GM12878 (cell line): ENCODE measurements around the gene BCR. TPM values are rescaled to one million over a fixed set of nuclear protein-coding genes. Genes with fewer than 3 reads are reported as not detected.

Experiments
- ATAC-seq: fragments of 200-7000 bp; cut with Tn5 transposase; 3 replicates; pipeline ENCODE4 v1.9.1; 2020; ENCODE audit warnings: mild to moderate bottlenecking, moderate library complexity
- BruUV-seq: library from RNA; stranded (reverse); fragments of 400-500 nt; replicated peaks from 2 replicates; lab custom pipeline; 2021; lab: Mats Ljungman, UMichigan
- CTCF ChIA-PET: fragments of 300-600 bp; sonication (Branson Sonifier 250); formaldehyde crosslinking; extraction: SDS; loops from one replicate; lab custom pipeline; 2021; ENCODE audit warnings: inconsistent platforms; lab: Yijun Ruan, JAX
- POLR2A ChIA-PET: fragments of 350-600 bp; formaldehyde crosslinking; extraction: SDS; loops from one replicate; lab custom pipeline; 2021; ENCODE audit warnings: inconsistent platforms; lab: Charles Lee
- RAD21 ChIA-PET: fragments of 300-600 bp; sonication (Branson Sonifier 250); formaldehyde crosslinking; loops from one replicate; lab custom pipeline; 2023; ENCODE audit warnings: antibody characterized with exemption; ENCODE audit not compliant: unreplicated experiment; lab: Charles Lee
- SMC1A ChIA-PET: fragments of 300-600 bp; sonication (Branson Sonifier 250); formaldehyde crosslinking; loops from one replicate; lab custom pipeline; 2023; ENCODE audit not compliant: unreplicated experiment, uncharacterized antibody; lab: Charles Lee
- DNase-seq: peaks from one replicate; pipeline ENCODE4 v3.0.0-alpha.2; 2011; ENCODE audit warnings: low read depth, low spot score
- FAIRE-seq: peaks from 3 replicates; lab custom pipeline; 2011; peaks lifted over from hg19 to GRCh38; lab: Jason Lieb, UNC
- H2AFZ ChIP-seq: 2 replicates; pipeline ENCODE4 v1.6.0; 2011; ENCODE audit warnings: low read depth, low read length, control low read depth; ENCODE audit not compliant: control insufficient read depth
- H3K27ac ChIP-seq: 2 replicates; pipeline ENCODE4 v1.5.1; 2011; ENCODE audit warnings: control low read depth; ENCODE audit not compliant: control insufficient read depth, insufficient read depth
- H3K27me3 ChIP-seq, 2 experiments: replicated peaks in 1 of 2; 2 replicates each; pipeline versions ENCODE4 v1.6.0 to v1.6.1; 2011; ENCODE audit warnings: low read length in 1 of 2; ENCODE audit not compliant: control insufficient read depth in 2 of 2, insufficient read depth in 2 of 2
- H3K36me3 ChIP-seq, 2 experiments: 2 replicates each; pipeline ENCODE4 v1.5.1; 2011; ENCODE audit warnings: low read length in 1 of 2; ENCODE audit not compliant: control insufficient read depth in 2 of 2, insufficient read depth in 2 of 2
- H3K4me1 ChIP-seq: 2 replicates; pipeline ENCODE4 v1.6.1; 2011; ENCODE audit warnings: mild to moderate bottlenecking, low read length, moderate library complexity, mixed read lengths; ENCODE audit not compliant: control insufficient read depth, insufficient read depth
- H3K4me2 ChIP-seq: 2 replicates; pipeline ENCODE4 v1.6.0; 2011; ENCODE audit warnings: control low read depth; ENCODE audit not compliant: control insufficient read depth, insufficient read depth
- H3K4me3 ChIP-seq: fragments of 200-600 bp; sonication (generic); 2 replicates; pipeline ENCODE4 v1.5.1; 2016
- H3K79me2 ChIP-seq: 2 replicates; pipeline ENCODE4 v1.6.0; 2011; ENCODE audit warnings: low read length; ENCODE audit not compliant: control insufficient read depth, insufficient read depth
- H3K9ac ChIP-seq: 2 replicates; pipeline ENCODE4 v1.8.0; 2011; ENCODE audit warnings: low read length, control low read depth, mixed read lengths; ENCODE audit not compliant: control insufficient read depth, insufficient read depth
- H3K9me3 ChIP-seq: replicated peaks from 3 replicates; pipeline ENCODE4 v1.5.1; 2011; ENCODE audit warnings: mild to moderate bottlenecking, low read length; ENCODE audit not compliant: control insufficient read depth, insufficient read depth
- H4K20me1 ChIP-seq: 2 replicates; pipeline ENCODE4 v1.6.0; 2011; ENCODE audit not compliant: control insufficient read depth, insufficient read depth
- CBFB ChIP-seq: IDR thresholded peaks from 2 replicates; pipeline ENCODE4 v1.6.1; 2016; ENCODE audit warnings: antibody characterized with exemption, low read depth
- E2F8 ChIP-seq: fragments of 450-650 bp; IDR thresholded peaks from 2 replicates; pipeline ENCODE4 v1.6.1; 2018; ENCODE audit warnings: mild to moderate bottlenecking, low read depth, moderate library complexity; ENCODE audit not compliant: partially characterized antibody
- EED ChIP-seq: sonication (generic); IDR thresholded peaks from 2 replicates; pipeline ENCODE4 v1.6.1; 2016; ENCODE audit warnings: antibody characterized with exemption, low read depth
- EZH2 ChIP-seq: IDR thresholded peaks from 2 replicates; pipeline ENCODE4 v1.6.1; 2012; ENCODE audit warnings: low read depth, mild to moderate bottlenecking, control low read depth, inconsistent platforms, low read length, borderline replicate concordance; ENCODE audit not compliant: control insufficient read depth
- GABPA ChIP-seq: IDR thresholded peaks from 2 replicates; pipeline ENCODE4 v1.6.1; 2014; ENCODE audit warnings: antibody characterized with exemption, low read depth, mild to moderate bottlenecking, inconsistent platforms
- IKZF1 ChIP-seq: fragments of 450-650 bp; conservative IDR thresholded peaks from 2 replicates; pipeline ENCODE4 v1.6.1; 2017; ENCODE audit warnings: antibody characterized with exemption, mild to moderate bottlenecking
- MAX ChIP-seq: IDR thresholded peaks from 2 replicates; pipeline ENCODE4 v1.6.1; 2012; ENCODE audit warnings: low read depth, low read length, improper control_type of control experiment
- MYC ChIP-seq: IDR thresholded peaks from 2 replicates; pipeline ENCODE4 v1.6.1; 2011; ENCODE audit warnings: mild to moderate bottlenecking, low read length, moderate library complexity, inconsistent platforms; ENCODE audit not compliant: insufficient read depth, insufficient replicate concordance, insufficient read length, severe bottlenecking
- NKRF ChIP-seq: fragments of 450-650 bp; conservative IDR thresholded peaks from 2 replicates; pipeline ENCODE4 v1.6.1; 2017; ENCODE audit warnings: mild to moderate bottlenecking, moderate library complexity
- NR2C2 ChIP-seq: IDR thresholded peaks from 2 replicates; pipeline ENCODE4 v1.6.1; 2011; ENCODE audit warnings: borderline replicate concordance, low read depth; ENCODE audit not compliant: control insufficient read depth, insufficient read length
- POU2F2 ChIP-seq: IDR thresholded peaks from 3 replicates; pipeline ENCODE4 v1.6.1; 2011; ENCODE audit warnings: low read depth, mild to moderate bottlenecking, low read length, borderline replicate concordance
- TBL1XR1 ChIP-seq: IDR thresholded peaks from 2 replicates; pipeline ENCODE4 v1.6.1; 2012; ENCODE audit warnings: low read depth, low read length, improper control_type of control experiment
- YBX1 ChIP-seq: fragments of 450-650 bp; IDR thresholded peaks from 2 replicates; pipeline ENCODE4 v1.6.1; 2016; ENCODE audit warnings: antibody characterized with exemption
- ZBTB11 ChIP-seq: fragments of 450-650 bp; formaldehyde crosslinking; IDR thresholded peaks from 2 replicates; pipeline ENCODE4 v1.5.0; 2022; ENCODE audit warnings: mild to moderate bottlenecking, missing genetic modification characterization
- WGBS: methylation state at CpG from one replicate; pipeline ENCODE4 v1.1.6; 2016; ENCODE audit warnings: low lambda C conversion rate; ENCODE audit not compliant: insufficient replicate concordance, insufficient coverage; ENCODE audit errors: missing lambda C conversion rate; 5-methylcytosine and 5-hydroxymethylcytosine counted together
- in situ Hi-C: fragments of 300-500 bp; cut with MboI; formaldehyde crosslinking; loops from 9 replicates; pipeline ENCODE4 v1.14.3; 2018; ENCODE audit warnings: mixed read lengths
- intact Hi-C: fragments of 100-400 bp; cut with micrococcal nuclease; formaldehyde crosslinking; loops from one replicate; pipeline ENCODE4 v1.14.2; 2022; ENCODE audit not compliant: unreplicated experiment
- polyA plus RNA-seq, 11 experiments: library from polyadenylated mRNA; depleted of rRNA in 4 of 11; unstranded in 6 of 11; stranded (reverse) in 5 of 11; fragments of >200 nt; fragmentation: Nextera tagmentation in 4 of 11; fragmentation: Illumina TruSeq in 1 of 11; extraction: Ambion mirVana in 4 of 11; extraction: Trizol in 1 of 11; gene quantifications; 1 replicate in 1 of 11; 2 replicates in 10 of 11; pipeline versions ENCODE4 v1.2.1 to v1.2.3, GENCODE V29; 2011 to 2016; ENCODE audit warnings: inconsistent platforms in 2 of 11, missing spikeins in 2 of 11, low read depth in 1 of 11
- total RNA-seq, 4 experiments: library from RNA; depleted of rRNA in 3 of 4; stranded (reverse); fragments of >200 nt in 3 of 4; fragmentation: Illumina TruSeq in 1 of 4; extraction: Trizol in 1 of 4; gene quantifications; 2 replicates each; pipeline versions ENCODE4 v1.2.1 to v1.2.3, GENCODE V29; 2013 to 2021

The BCR gene
- total and polyA plus RNA-seq, 10 of the 15 experiments (the other 5 are each of a cell fraction or from before 2014, with no cell fraction given), result 1.7 to 64.7 (median 18.4) TPM

DNA sequence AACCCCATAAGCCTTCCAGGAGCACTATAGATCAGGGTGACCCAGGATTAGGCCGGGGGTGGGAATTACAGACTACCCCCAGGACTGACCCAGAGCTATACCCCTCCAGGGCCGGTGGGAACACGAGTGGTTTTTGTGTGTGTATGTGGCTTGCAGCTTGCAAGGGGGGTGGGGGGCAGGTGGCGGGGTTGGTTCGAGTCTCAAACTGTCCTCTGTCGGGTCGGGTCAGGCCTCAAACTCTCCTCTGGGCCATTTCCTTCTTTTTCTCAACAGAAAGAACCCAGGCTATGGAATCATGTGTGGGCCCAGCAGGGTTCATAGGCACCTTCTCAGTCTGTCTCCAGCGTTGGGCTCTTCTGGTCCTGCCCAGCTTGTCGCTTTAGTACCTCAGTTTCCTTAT is 58.4 kb downstream of the BCR start (continued):
- TF ChIP-seq NKRF (no peak), EZH2 (no peak), POU2F2 (no peak), CBFB (no peak), E2F8 (no peak)

DNA sequence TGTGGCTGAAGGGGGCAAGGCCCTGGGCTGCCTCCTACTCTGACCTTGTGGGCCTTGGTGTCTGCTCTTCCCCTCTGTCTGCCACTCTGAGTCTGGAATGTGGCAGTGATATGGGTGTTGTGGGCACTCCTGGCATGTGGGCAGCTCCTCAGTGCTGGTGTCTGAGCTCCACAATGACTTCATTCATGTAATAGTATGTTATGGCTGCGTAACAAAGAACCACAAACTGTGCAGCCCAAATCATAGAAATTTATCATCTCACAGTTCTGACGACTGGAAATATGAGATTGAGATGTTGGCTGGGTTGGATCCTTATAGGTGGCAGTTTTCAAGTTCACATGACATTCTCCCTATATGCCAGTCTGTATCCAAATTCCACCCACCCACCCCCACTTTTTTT is 59.1 kb downstream of the BCR start:
- no peak for DNase-seq
- Histone ChIP-seq H3K4me3 (no peak overlapping the region), H4K20me1 (no peaks in the 10 kb centered on the region), H2AFZ (no peak overlapping the region), H3K9me3 (no peaks in the 10 kb centered on the region; the same call in 2 of the 3 replicates), H3K79me2 (peaks cover 12% of the 10 kb centered on the region), H3K27ac (no peak overlapping the region), H3K36me3 (peaks cover 0 to 6% of the 10 kb centered on the region in 2 experiments; a peak in 2 of 4 replicates), H3K4me1 (peaks cover 42% of the 10 kb centered on the region), H3K9ac (no peak overlapping the region), H3K4me2 (no peak overlapping the region), H3K27me3 (no peaks in the 10 kb centered on the region)
- 80% methylated on average over 2 of the region's 2 CpGs for WGBS
- ChIA-PET POLR2A (no interaction called here), RAD21 (interaction anchor here (0.6 kb wide), 1 partner anchor 430 kb away, joined by 6 read pairs; no protein-coding TSS in a partner anchor), SMC1A (interaction anchor here (1.0 kb wide), 1 partner anchor 56 kb away, joined by 3 read pairs; no protein-coding TSS in a partner anchor), CTCF (interaction anchor here (1.3 to 2.0 kb wide), 2 partner anchors 13 to 56 kb away, joined by 3 to 4 read pairs; no protein-coding TSS in a partner anchor)
- FAIRE-seq, result no peak
- in situ Hi-C loops, result no loop called here
- no TSS peak for BruUV-seq
- intact Hi-C loops, result no loop called here
- no peak for ATAC-seq
- no peak for TF ChIP-seq YBX1
- TF ChIP-seq TBL1XR1, result no peak
- no peak for TF ChIP-seq NR2C2
- TF ChIP-seq ZBTB11 (CRISPR knock-in tag), result no peak
- no peak for TF ChIP-seq MAX
- no peak for TF ChIP-seq MYC
- TF ChIP-seq IKZF1, result no peak
- TF ChIP-seq EED, result no peak
- TF ChIP-seq GABPA, result no peak
